Keratinocyte (primary cell): ENCODE data around the gene APOB. TPM values are rescaled to one million over a fixed set of nuclear protein-coding genes. Genes with fewer than 3 reads are reported as not detected.

Experiments used
- DNase-seq: peaks from one replicate; pipeline ENCODE4 v3.0.0-alpha.2; 2011; ENCODE audit warnings: low read depth, missing footprints, low spot score
- FAIRE-seq: peaks from 2 replicates; lab custom pipeline; 2011; peaks lifted over from hg19 to GRCh38; lab: Jason Lieb, UNC
- H2AFZ ChIP-seq: 2 replicates; pipeline ENCODE4 v1.6.0; 2012; ENCODE audit warnings: low read length, control low read depth, inconsistent platforms; ENCODE audit not compliant: control insufficient read depth
- H3K27ac ChIP-seq: 2 replicates; pipeline ENCODE4 v1.5.1; 2011; ENCODE audit warnings: low read length; ENCODE audit not compliant: control insufficient read depth, insufficient read depth
- H3K27me3 ChIP-seq: 3 replicates; pipeline ENCODE4 v1.6.0; 2011; ENCODE audit warnings: low read length; ENCODE audit not compliant: control insufficient read depth, insufficient read depth; ENCODE audit errors: extremely low read depth
- H3K36me3 ChIP-seq, 2 experiments: 2 replicates in 1 of 2; 3 replicates in 1 of 2; pipeline ENCODE4 v1.5.1; 2011; ENCODE audit warnings: low read length in 2 of 2, mild to moderate bottlenecking in 1 of 2; ENCODE audit not compliant: control insufficient read depth in 2 of 2, insufficient read depth in 2 of 2; ENCODE audit errors: extremely low read depth in 1 of 2
- H3K4me1 ChIP-seq: 3 replicates; pipeline ENCODE4 v1.5.1; 2011; ENCODE audit warnings: low read length; ENCODE audit not compliant: control insufficient read depth, insufficient read depth; ENCODE audit errors: extremely low read depth
- H3K4me2 ChIP-seq: 3 replicates; pipeline ENCODE4 v1.6.0; 2011; ENCODE audit warnings: low read depth, low read length; ENCODE audit not compliant: control insufficient read depth, insufficient read depth; ENCODE audit errors: extremely low read depth
- H3K4me3 ChIP-seq, 3 experiments: fragments of 200-600 bp in 1 of 3; sonication (generic) in 1 of 3; 2 replicates in 2 of 3; 3 replicates in 1 of 3; pipeline ENCODE4 v1.5.1; 2011 to 2016; ENCODE audit warnings: low read length in 3 of 3, mild to moderate bottlenecking in 3 of 3, control low read depth in 2 of 3, inconsistent platforms in 1 of 3, low read depth in 1 of 3, mixed read lengths in 1 of 3, mixed run types in 1 of 3, moderate library complexity in 1 of 3; ENCODE audit not compliant: control insufficient read depth in 2 of 3, insufficient read depth in 2 of 3; ENCODE audit errors: extremely low read depth in 1 of 3
- H3K79me2 ChIP-seq: 2 replicates; pipeline ENCODE4 v1.6.0; 2012; ENCODE audit warnings: low read length; ENCODE audit not compliant: control insufficient read depth, insufficient read depth
- H3K9ac ChIP-seq: 3 replicates; pipeline ENCODE4 v1.6.0; 2011; ENCODE audit warnings: low read length; ENCODE audit not compliant: control insufficient read depth, insufficient read depth; ENCODE audit errors: extremely low read depth
- H3K9me1 ChIP-seq: 3 replicates; pipeline ENCODE4 v1.6.0; 2011; ENCODE audit warnings: low read length; ENCODE audit not compliant: control insufficient read depth, insufficient read depth; ENCODE audit errors: extremely low read depth
- H3K9me3 ChIP-seq: 2 replicates; pipeline ENCODE4 v1.5.1; 2012; ENCODE audit warnings: low read depth, low read length; ENCODE audit not compliant: control insufficient read depth
- H4K20me1 ChIP-seq: 3 replicates; pipeline ENCODE4 v1.6.0; 2011; ENCODE audit warnings: low read length; ENCODE audit not compliant: control insufficient read depth, insufficient read depth; ENCODE audit errors: extremely low read depth
- CTCF ChIP-seq, 3 experiments: IDR thresholded peaks in 1 of 3; conservative IDR thresholded peaks in 1 of 3; optimal IDR thresholded peaks in 1 of 3; 2 replicates in 2 of 3; 3 replicates in 1 of 3; pipeline versions ENCODE3 to v1.5.1; 2011; ENCODE audit warnings: low read length in 3 of 3, mild to moderate bottlenecking in 3 of 3, moderate library complexity in 2 of 3, control low read depth in 1 of 3, inconsistent platforms in 1 of 3; ENCODE audit not compliant: insufficient read depth in 2 of 3; ENCODE audit errors: extremely low read depth in 1 of 3
- EZH2 ChIP-seq: IDR thresholded peaks from one replicate; pipeline ENCODE4 v1.6.1; 2012; ENCODE audit warnings: inconsistent platforms, mild to moderate bottlenecking, low read length, moderate library complexity
- dilution Hi-C: fragments of 300-500 bp; cut with MboI; formaldehyde crosslinking; loops from one replicate; pipeline ENCODE4 v1.7.0; 2020; ENCODE audit warnings: low sequenced_read_pairs; ENCODE audit not compliant: extremely low pct_ligation_motif_present
- polyA plus RNA-seq, 5 experiments: library from polyadenylated mRNA; depleted of rRNA in 3 of 5; stranded (reverse) in 3 of 5; stranded (forward) in 1 of 5; unstranded in 1 of 5; fragments of >200 nt; gene quantifications; 1 replicate in 1 of 5; 2 replicates in 3 of 5; 3 replicates in 1 of 5; pipeline versions ENCODE4 v1.2.1 to v1.2.3, GENCODE V29; 2011 to 2012; ENCODE audit warnings: missing spikeins in 2 of 5, low read depth in 1 of 5, low replicate concordance in 1 of 5

Gene APOB
- polyA plus RNA-seq, 1 donor (not counting 4 experiments of a cell fraction or from before 2014, with no cell fraction given), result 0.01 TPM

- H3K36me3 ChIP-seq, result no peaks in the 10 kb centered on the region
- H3K9me1 ChIP-seq, result no peaks in the 10 kb centered on the region
- H4K20me1 ChIP-seq, result no peaks in the 10 kb centered on the region
- H3K4me3 ChIP-seq, result no peak overlapping the region
- no peaks in the 10 kb centered on the region for H3K79me2 ChIP-seq
- dilution Hi-C loops, result no loop called here
- no peaks in the 10 kb centered on the region for H3K4me1 ChIP-seq
- no peak for DNase-seq
- H3K4me2 ChIP-seq, result no peak overlapping the region
- FAIRE-seq, result no peak
- H2AFZ ChIP-seq, result no peak overlapping the region
- no peak overlapping the region for H3K9ac ChIP-seq
- no peak overlapping the region for H3K27ac ChIP-seq
- H3K9me3 ChIP-seq, result no peaks in the 10 kb centered on the region
- TF ChIP-seq EZH2, result no peak
- TF ChIP-seq CTCF (optimal IDR thresholded peaks at IDR 0.05 in 1 of 3, IDR thresholded peaks at IDR 0.05 in 1 of 3, conservative IDR thresholded peaks at IDR 0.05 in 1 of 3; ENCODE audit: extremely low read depth in 1 of 3, insufficient read depth in 2 of 3, low read length in 3 of 3), result no peak
- no peaks in the 10 kb centered on the region for H3K27me3 ChIP-seq
Measured at GRCh38 chr2:21001225-21001946, 42.5 kb downstream of the APOB start.

- H3K4me3 ChIP-seq, result no peak overlapping the region
- no peaks in the 10 kb centered on the region for H3K9me1 ChIP-seq
- no peaks in the 10 kb centered on the region for H3K9me3 ChIP-seq
- no peaks in the 10 kb centered on the region for H3K36me3 ChIP-seq
- H3K9ac ChIP-seq, result no peak overlapping the region
- FAIRE-seq, result no peak
- DNase-seq, result no peak
- no peak overlapping the region for H2AFZ ChIP-seq
- no peaks in the 10 kb centered on the region for H3K27me3 ChIP-seq
- no peak overlapping the region for H3K27ac ChIP-seq
- dilution Hi-C loops, result no loop called here
- no peaks in the 10 kb centered on the region for H3K4me1 ChIP-seq
- no peak overlapping the region for H3K4me2 ChIP-seq
- no peak for TF ChIP-seq CTCF (optimal IDR thresholded peaks at IDR 0.05 in 1 of 3, IDR thresholded peaks at IDR 0.05 in 1 of 3, conservative IDR thresholded peaks at IDR 0.05 in 1 of 3; ENCODE audit: extremely low read depth in 1 of 3, insufficient read depth in 2 of 3, low read length in 3 of 3)
- TF ChIP-seq EZH2, result no peak
- no peaks in the 10 kb centered on the region for H3K79me2 ChIP-seq
- no peaks in the 10 kb centered on the region for H4K20me1 ChIP-seq
Measured at GRCh38 chr2:20999906-21000645, 43.8 kb downstream of the APOB start.
